ENCODE data around the gene ATRNL1. TPM values are rescaled to one million over a fixed set of nuclear protein-coding genes. Genes with fewer than 3 reads are reported as not detected.
"Not testable (repeated sequence)": the region's sequence is repeated elsewhere in the genome, so short reads cannot be mapped to it uniquely, and the experiment has no call there.

ATRNL1 gene
- total RNA-seq, 4 donors from 2014 or later, result 4.4 to 18.4 (median 14.4) TPM

- DNase-seq, result no peak
- in situ Hi-C loops (cut with MboI; ENCODE audit: low pct_ligation_motif_present in 1 of 4, low pct_unique_long_range_greater_than_20kb in 1 of 4, low sequenced_read_pairs in 3 of 4), result no loop called here
- H3K4me1 ChIP-seq, result no peaks in the 10 kb centered on the region
- no peaks in the 10 kb centered on the region for H3K9me3 ChIP-seq
- no peaks in the 10 kb centered on the region for H3K27me3 ChIP-seq
- 23 to 67% methylated on average over 1 of the region's 1 CpG for WGBS, 2 donors (ENCODE audit: low coverage in 1 of 2)
- no peak overlapping the region for H3K27ac ChIP-seq
- H3K4me3 ChIP-seq, result no peak overlapping the region
- intact Hi-C loops (cut with DNase I; ENCODE audit: low total_unique reads), result no loop called here
- TF ChIP-seq CTCF (IDR thresholded peaks at IDR 0.05) (no peak), EP300 (IDR thresholded peaks at IDR 0.05; ENCODE audit: low read depth) (no peak), POLR2A (IDR thresholded peaks at IDR 0.05) (no peak), POLR2AphosphoS5 (IDR thresholded peaks at IDR 0.05) (no peak)
- H3K36me3 ChIP-seq, result no peaks in the 10 kb centered on the region
Measured at GRCh38 chr10:115402699-115403098, 309.5 kb downstream of the ATRNL1 start.

GRCh38 chr10:115405838-115406237 is 312.7 kb downstream of the ATRNL1 start:
- H3K4me1 ChIP-seq; intact Hi-C loops (cut with DNase I; ENCODE audit: low total_unique reads); H3K9me3 ChIP-seq; H3K27me3 ChIP-seq; H3K4me3 ChIP-seq; H3K36me3 ChIP-seq; in situ Hi-C loops (cut with MboI; ENCODE audit: low pct_ligation_motif_present in 1 of 4, low pct_unique_long_range_greater_than_20kb in 1 of 4, low sequenced_read_pairs in 3 of 4); H3K27ac ChIP-seq; DNase-seq: not testable (repeated sequence)
- WGBS, 2 donors (ENCODE audit: low coverage in 1 of 2), result 98 to 100% methylated on average over 1 to 3 of the region's 3 CpGs

GRCh38 chr10:115409347-115409746 is 316.2 kb downstream of the ATRNL1 start:
- intact Hi-C loops (cut with DNase I; ENCODE audit: low total_unique reads), result no loop called here

GRCh38 chr10:115417585-115418265 is 324.6 kb downstream of the ATRNL1 start:
- peak; percentile 8 for DNase-seq
- no peaks in the 10 kb centered on the region for H3K36me3 ChIP-seq
- no peak overlapping the region for H3K4me3 ChIP-seq
- intact Hi-C loops (cut with DNase I; ENCODE audit: low total_unique reads) (no loop called here), in situ Hi-C loops (cut with MboI; ENCODE audit: low pct_ligation_motif_present in 1 of 4, low pct_unique_long_range_greater_than_20kb in 1 of 4, low sequenced_read_pairs in 3 of 4) (no loop called here)
- TF ChIP-seq EP300 (IDR thresholded peaks at IDR 0.05; ENCODE audit: low read depth) (no peak), CTCF (IDR thresholded peaks at IDR 0.05) (peak in 4 of 5 experiments; percentile 20 to 41 (median 26))
- H3K27me3 ChIP-seq, result no peaks in the 10 kb centered on the region
- no peaks in the 10 kb centered on the region for H3K9me3 ChIP-seq
- no peak overlapping the region for H3K27ac ChIP-seq
- H3K4me1 ChIP-seq, result no peaks in the 10 kb centered on the region

More at GRCh38 chr10:115409347-115409746, 316.2 kb downstream of the ATRNL1 start:
- Histone ChIP-seq H3K9me3 (no peaks in the 10 kb centered on the region), H3K27ac (no peak overlapping the region), H3K4me1 (no peaks in the 10 kb centered on the region), H3K27me3 (no peaks in the 10 kb centered on the region), H3K36me3 (no peaks in the 10 kb centered on the region), H3K4me3 (no peak overlapping the region)
- DNase-seq, result no peak
- in situ Hi-C loops (cut with MboI; ENCODE audit: low pct_ligation_motif_present in 1 of 4, low pct_unique_long_range_greater_than_20kb in 1 of 4, low sequenced_read_pairs in 3 of 4), result no loop called here
- TF ChIP-seq POLR2AphosphoS5 (IDR thresholded peaks at IDR 0.05) (no peak), EP300 (IDR thresholded peaks at IDR 0.05; ENCODE audit: low read depth) (no peak), POLR2A (IDR thresholded peaks at IDR 0.05) (no peak), CTCF (IDR thresholded peaks at IDR 0.05) (no peak)

GRCh38 chr10:115422624-115423023 is 329.5 kb downstream of the ATRNL1 start:
- Histone ChIP-seq H3K9me3 (no peaks in the 10 kb centered on the region), H3K27me3 (no peaks in the 10 kb centered on the region), H3K27ac (no peak overlapping the region), H3K4me3 (no peak overlapping the region), H3K4me1 (no peaks in the 10 kb centered on the region), H3K36me3 (no peaks in the 10 kb centered on the region)
- intact Hi-C loops (cut with DNase I; ENCODE audit: low total_unique reads), result no loop called here
- WGBS, 2 donors (ENCODE audit: low coverage in 1 of 2), result 58 to 83% methylated on average over 1 of the region's 1 CpG
- no peak for TF ChIP-seq POLR2AphosphoS5 (IDR thresholded peaks at IDR 0.05)
- no peak for TF ChIP-seq CTCF (IDR thresholded peaks at IDR 0.05)
- TF ChIP-seq EP300 (IDR thresholded peaks at IDR 0.05; ENCODE audit: low read depth), result no peak
- no peak for TF ChIP-seq POLR2A (IDR thresholded peaks at IDR 0.05)
- DNase-seq, result no peak
- in situ Hi-C loops (cut with MboI; ENCODE audit: low pct_ligation_motif_present in 1 of 4, low pct_unique_long_range_greater_than_20kb in 1 of 4, low sequenced_read_pairs in 3 of 4), result no loop called here
